M059J (cell line): ENCODE measurements around the gene NME3. TPM values are rescaled to one million over a fixed set of nuclear protein-coding genes. Genes with fewer than 3 reads are reported as not detected.

Experiments
- DNase-seq: peaks from one replicate; pipeline ENCODE4 v3.0.0-alpha.2; 2012; ENCODE audit warnings: low read depth
- total RNA-seq: library from RNA; depleted of rRNA; stranded (reverse); fragments of >200 nt; shearing (Covaris generic); gene quantifications from 2 replicates; pipeline ENCODE4 v1.2.3, GENCODE V29; 2014

NME3 gene
- total RNA-seq, 1 experiment from 2014 or later = not detected

DNA sequence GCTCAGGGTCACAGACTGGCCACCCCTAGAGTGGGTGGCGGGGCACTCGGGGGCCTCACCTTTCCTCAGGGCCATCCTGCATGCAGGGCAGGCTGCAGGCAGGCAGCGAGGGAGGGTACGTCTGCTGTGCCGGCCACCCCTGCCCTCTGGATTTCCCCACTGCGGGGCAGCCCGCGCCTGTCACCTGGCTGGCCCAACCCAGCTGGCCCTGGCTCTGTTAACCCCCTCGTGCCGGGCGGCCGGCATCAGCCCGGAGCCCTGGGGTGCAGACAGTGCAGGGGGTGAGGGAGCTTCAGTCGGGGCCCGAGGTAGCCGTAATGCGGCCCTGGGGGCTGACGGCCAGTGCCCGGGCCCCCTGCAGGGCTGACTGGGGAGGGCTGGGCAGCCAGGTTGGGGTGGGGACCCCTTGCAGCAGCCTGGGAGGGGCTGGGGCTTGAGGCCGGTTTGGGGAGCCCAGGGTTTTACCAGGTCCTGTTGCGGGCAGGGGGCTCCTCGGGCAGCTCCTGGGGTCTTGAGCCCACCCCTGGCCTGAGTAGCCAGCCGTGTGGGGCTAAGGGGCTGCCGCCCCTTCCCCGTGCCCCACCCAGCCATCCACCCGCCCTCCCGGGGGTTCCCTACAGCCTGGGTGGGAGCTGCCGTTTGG, 22.4 kb upstream of the NME3 start, which contains the start of gene IGFALS:
Gene IGFALS, minus strand, starts transcription at position 128 of the 643 bp plus-strand sequence. Its CDS starts 53 bp downstream, at position 75.
- DNase-seq = no peak

DNA sequence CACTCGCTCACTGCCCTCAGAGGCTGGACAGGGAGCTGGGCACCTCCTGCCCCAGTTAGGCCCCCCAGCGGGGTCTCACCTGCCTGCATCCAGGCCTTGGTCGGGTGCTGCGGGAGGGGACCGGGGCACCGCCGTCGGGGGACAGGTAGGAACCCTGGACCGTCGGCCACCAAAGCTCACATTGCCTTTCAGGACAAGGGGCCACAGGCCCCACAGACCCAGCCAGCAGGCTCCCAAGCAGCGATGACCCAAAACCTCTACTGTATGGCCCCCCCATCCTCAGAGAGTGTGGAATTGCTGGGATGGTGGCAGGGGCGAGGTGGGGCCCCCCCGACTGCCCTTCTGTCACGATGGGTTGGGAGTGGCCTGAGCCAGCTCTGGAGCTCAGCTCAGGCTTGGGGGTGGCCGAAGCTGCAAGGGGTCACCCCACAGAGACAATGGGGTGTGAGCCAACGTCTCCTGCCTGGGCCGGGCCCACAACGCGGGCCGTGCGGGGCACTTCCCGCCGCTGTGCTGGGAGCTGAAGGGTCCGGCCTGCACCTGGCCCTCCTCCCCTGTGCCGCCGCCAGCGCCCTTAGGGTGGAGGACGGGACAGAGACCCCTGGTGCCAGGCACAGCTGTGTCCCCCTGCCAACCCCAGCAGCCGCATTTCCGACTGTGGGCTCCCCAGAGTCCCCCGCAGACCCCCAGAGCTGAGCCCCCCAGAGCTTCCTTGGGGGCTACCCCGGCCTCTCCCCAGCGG, 21.7 kb upstream of the NME3 start:
- no peak for DNase-seq

DNA sequence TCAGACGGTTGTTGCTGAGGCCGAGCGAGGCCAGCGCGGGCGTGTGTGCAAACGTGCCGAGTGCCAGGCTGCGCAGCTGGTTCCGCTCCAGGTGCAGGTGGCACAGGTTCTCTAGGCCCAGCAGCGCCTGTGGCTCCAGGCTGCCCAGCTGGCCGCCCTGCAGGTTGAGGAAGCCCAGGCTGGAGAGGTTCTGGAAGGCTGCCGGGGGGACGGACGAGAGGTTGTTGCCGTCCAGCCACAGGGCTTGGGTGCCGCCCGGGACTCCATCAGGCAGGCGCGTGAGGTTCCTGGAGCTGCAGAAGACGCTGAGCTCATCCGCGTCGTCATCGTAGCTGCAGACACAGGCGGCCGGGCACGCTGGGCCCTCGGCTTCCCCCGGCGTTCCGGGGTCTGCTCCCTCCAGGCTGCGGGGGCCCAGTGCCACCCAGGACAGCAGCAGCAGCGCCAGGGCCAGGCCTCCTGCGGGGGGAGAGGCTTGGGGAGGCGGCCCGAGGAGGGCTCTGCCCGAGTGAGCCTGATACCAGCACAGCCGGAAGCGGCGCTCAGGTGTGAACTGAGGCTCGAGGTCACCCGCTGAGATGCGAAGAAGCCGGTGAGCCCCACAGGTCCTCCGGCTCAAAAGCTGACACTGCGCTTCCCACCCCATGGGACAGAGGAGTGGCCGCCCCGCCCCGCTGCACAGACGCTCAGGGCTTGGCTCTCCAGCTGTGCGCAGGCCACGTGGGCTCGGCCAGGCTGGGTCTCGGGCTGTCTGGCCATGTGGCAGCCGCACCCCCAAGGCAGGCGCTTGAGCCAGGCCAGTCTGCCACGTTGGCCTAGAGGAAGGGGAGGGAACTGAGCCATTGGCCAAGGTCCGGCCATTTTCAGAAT, 20.8 kb upstream of the NME3 start:
- no peak for DNase-seq

DNA sequence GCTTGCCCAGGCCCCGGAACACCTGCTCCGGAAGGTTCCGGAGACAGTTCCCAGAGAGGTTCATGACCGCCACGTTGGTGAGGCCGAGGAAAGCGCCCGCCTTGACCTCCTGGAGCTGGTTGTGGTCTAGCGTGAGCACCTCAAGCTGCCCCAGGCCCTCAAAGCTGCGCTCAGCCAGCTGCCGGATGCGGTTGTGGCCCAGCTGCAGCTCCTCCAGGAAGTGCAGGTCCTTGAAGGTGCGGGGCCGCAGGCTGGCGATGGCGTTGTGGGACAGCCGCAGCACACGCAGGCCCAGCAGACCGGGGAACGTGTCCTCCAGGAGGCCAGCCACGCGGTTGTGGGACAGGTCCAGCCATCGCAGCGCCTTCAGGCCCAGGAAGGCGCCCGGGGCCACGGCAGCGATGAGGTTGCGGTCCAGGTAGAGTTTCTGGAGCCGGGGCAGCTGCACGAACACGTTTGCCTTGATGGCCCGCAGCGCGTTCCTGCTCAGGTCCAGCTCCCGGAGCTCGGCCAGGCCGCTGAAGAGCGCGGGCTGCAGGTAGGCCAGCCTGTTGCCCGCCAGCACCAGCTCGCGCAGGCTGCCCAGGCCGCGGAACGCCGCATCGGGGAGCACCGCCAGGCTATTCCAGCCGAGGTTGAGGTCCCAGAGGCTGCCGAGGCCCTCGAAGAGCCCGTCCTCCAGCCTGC, 20.1 kb upstream of the NME3 start:
- no peak for DNase-seq

DNA sequence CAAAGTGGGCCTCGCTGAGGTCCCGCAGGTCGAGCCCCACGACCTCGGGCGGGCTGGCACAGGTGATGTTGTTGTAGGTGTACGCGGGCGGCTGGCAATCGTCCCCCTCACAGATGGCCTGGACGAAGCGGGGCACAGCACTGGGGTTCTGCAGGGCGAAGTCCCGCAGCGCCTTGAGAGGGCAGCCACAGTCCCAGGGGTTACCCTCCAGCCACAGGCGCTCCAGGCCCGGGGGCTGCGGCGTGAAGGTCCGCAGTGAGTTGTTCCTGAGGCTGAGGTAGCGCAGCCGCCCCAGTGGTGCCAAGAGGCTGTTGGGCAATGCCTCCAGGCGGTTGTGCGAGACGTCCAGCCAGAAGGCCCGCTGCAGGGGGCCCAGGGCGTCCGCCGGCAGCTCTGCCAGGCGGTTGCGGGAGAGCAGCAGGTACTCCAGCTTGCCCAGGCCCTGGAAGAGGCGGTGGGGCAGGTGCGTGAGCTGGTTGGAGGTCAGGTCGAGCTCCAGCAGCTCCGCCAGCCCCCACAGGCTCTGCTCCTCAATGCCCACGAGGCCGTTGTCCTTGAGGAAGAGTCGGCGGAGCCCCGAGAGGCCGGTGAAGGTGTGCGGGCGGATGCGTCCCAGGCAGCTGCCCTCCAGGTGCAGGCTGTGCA, 19.4 kb upstream of the NME3 start:
- no peak for DNase-seq

DNA sequence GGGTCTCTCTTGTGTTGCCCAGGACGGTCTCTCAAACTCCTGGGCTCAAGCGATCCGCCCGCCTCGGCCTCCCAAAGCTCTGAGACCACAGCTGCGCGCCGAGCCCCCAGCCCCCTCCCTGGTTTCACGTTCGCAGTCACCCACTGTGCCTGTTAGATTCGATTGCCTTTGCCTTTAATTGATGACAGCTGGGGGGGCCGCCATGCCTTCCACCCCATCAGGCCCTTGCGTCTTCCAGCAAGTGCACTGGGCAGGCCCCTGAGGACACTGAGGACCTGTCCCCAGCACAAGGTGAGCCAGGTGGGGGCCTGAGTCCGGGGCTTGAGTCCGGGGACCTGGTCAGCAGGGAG, 18.9 kb upstream of the NME3 start:
- DNase-seq = no peak

DNA sequence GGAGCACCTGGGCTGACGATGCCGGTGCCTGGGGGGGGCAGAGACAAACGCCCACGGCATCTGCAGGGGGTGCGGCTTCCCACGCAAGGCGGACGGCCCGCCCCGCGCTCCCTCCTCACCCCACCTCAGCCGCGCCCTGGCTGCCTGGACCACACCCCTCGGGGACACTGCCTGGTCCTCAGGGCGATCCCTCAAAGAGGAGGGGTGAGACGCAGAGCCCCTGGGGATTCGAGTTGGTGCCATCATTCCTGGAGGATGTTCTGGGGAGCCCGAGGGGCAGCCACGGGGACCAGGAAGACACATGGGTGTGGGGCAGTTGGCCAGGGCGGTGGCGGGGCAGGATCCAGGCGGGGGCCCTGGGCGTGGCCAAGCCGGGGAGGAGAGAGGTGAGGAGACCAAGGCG, 18.3 kb upstream of the NME3 start:
- DNase-seq = no peak

DNA sequence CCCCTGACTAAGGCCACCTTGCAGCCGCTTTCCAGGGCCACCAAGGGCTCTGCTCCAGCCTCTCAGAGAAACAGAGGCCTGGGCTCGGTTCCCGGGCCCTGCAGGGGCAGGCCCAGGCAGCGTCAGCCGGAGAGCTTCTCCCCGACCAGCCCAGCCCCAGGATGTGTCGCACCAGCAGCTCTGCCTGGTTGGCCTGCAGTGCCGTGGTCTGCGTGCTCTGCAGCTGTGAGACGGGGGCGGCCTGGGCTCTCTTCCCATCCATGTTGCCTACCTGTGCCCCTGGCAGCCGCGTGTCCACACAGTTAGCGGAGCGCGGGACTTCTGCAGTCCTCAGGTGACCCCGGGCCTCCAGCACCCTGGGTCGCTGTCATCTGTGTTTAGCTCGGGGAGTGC, 17.4 kb upstream of the NME3 start:
- DNase-seq = no peak

DNA sequence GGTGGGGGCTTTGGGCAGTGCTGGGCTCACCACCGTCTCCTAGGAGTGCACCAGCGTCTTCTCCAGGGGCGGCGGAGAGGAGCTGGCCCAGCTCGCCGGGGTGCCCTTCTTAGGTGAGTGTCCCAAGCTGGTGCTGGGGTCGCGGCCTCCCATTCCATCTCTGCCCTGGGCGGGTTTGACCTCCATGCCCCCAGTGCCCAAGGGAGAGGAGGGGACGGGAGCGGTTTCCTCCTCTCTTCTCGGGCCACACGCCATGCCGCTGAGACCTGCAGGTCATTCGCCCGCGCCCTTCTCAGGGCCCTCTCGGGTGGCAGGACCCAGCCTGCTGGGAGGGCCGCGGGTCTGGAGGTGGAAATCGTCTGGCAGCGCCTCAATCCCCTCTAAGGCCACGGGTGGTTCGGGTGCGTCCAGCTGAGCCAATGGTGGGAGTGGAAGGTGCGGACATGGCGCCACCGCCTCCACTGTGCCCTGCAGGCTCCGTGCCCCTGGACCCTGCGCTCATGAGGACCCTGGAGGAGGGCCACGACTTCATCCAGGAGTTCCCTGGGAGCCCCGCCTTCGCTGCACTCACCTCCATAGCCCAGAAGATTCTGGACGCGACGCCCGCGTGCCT, 16.9 kb upstream of the NME3 start:
- DNase-seq = no peak

DNA sequence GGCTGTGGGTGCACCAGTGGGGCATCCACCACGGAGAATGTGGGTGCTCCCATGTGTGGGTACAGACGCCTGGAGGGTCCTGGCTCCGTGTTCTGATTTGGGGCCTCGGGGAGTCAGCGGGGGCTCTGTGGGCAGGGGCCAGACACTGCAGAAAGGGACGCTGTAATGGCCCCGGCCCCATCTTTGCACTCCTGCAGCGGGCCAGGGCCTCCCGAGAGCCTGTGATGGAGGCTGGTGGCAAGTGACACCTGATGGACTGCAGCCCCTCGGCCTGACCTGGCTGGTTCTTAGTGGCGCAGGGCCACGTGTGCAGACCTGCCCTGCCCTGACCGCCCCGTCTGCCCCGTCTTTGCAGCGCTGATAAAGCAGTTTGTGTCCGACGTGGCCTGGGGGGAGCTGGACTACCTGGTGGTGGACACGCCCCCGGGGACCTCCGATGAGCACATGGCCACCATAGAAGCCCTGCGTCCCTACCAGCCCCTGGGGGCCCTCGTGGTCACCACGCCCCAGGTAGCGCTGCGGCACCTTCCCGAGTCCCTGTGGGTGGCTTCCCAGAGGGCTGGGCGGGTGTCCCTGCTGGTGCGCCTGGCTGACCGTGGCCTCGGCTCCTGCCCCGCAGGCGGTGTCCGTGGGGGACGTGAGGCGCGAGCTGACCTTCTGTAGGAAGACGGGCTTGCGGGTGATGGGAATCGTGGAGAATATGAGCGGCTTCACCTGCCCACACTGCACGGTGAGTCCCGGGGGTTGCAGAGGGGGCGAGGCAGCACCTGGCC, 16.2 kb upstream of the NME3 start:
- DNase-seq = no peak

DNA sequence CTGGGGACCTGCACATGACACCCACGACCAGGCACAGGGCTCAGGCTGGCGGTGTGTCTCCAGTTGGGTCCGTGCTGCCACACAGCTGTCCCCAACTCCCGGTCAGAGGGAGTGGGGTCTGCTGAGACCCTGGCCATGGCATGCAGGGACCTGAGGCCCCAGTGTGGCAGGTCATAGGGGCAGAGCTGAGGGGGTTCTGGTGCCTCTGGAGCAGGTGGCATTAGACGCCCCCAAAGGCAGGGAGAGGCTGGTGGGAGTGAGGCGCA, 15.6 kb upstream of the NME3 start:
- no peak for DNase-seq

DNA sequence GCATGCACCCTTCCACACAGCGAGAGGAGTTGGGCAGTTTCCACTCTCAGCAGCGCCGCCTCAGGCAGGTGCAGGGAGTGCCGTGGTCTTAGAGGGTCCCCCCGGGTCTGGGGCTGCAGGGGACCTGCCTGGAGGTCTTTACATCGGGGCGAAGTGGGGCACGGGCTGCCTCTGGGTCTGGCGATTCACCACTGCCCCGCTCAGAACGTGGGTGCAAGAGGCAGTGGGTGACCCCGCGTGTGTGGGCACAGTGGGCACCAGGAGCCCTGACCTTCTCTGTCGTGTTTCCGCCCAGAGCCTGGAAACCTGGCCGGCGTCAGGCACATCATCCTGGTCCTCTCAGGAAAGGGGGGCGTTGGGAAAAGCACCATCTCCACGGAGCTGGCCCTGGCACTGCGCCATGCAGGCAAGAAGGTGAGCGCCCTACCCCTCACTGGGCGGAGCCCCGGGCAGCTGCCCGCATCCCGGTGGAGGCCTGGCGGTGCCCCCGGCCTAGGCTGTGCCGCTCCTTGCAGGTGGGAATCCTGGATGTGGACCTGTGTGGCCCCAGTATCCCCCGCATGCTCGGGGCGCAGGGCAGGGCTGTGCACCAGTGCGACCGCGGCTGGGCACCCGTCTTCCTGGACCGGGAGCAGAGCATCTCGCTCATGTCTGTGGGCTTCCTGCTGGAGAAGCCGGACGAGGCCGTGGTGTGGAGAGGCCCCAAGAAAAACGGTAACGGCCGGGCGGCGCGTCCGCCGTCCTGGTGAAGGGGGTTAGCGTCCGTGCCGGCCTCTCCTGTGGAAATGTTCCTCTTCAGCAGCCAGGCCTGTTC, 15.1 kb upstream of the NME3 start:
- DNase-seq = no peak

DNA sequence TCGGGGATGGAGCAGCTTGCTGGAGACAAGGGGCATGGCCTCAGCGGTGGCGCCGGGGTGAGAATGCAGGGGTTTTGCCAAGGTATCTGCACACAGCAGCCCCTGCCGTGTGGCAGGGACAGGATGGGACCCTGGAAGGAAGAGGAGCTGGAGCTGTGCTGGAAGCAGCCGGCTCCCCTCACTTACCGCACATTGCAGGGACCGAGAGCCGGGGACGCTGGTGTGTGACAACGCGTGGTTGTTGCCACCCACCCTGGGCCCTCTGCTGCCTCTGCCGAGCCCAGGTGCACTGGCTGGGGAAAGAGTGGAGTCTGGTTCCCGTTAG, 14.5 kb upstream of the NME3 start:
- no peak for DNase-seq

DNA sequence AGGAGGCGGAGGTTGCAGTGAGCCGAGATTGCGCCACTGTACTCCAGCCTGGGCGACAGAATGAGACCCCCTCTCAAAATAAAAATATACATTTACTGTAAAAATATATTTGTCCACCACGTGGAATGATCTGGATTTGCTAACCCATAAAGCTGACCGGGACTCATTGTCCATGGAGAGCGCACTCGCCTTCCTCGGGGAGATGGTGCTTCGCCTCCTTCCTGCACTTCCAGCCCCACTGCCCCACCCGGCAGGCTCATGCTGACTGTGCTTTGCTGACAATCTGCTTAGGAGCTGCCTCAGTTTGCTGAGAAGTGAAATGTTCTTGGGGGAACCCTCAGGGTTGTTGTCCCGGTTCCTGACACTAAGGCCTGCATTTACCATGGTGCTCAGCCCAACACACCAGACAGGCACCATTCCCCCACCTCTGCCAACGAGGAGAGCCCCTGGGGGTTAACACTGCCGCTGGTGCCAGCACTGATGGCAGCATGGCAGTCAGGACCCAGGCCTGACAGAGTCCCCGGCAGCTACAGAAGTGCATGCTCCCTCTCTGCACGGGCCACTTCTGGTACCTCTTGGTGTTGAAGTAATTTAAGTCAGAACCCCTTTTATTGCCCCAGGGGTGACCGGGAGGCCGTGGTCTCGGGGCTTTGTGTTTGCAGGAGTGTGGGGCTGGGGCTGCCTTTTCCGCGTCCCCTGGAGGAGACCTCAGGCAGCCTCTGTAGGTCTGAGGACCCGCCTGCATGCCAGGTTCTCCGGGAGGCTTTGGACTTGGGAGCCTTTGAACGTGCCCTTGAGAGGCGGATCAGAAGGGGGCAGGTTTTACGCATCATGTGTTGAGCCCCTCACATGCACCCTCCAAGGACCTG, 13.9 kb upstream of the NME3 start:
- DNase-seq = no peak

DNA sequence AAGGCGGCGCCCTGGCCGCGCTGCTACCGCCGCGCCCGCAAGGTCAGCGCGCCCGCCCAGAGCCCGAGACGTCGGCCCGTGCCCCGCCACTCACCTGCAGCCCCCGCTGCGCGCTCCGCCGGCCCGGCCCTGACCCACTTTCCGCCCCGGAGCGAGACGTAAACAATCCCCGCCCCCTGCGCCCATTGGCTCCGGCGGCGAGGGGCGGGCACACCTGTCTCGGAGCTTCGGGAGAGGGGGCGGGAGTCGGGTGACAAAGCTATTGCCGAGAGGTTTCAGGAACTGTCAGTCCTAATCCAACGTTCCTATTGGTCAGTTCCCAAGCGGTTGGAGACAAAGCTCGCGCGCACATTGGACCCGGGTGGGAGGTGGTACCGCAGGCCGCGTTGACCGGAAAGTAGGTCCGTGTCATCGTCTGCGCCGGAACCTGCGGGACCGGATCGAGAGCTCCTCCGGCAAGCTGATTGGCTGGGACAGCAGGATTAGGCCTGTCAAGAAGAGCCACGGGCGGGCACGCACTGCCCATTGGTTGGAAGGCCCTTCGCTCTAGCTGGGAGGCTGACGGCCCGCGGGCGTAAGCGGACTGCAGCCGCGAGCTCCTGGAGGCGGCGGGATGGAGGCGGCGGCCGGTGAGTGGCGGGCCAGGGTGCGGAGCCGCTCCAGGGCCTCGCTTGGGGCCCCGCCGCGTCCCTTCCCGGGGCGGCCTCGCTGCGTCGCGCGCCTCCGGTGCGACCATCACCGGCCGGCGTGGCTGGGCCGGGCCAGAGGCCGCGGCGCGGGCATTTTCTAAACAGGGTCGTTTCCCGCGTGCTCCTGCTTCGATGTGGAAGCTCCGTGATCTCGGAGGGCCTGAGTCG, 11.3 kb upstream of the NME3 start, which contains the start of the genes NUBP2 and SPSB3:
Gene NUBP2, plus strand, starts transcription at position 553 of the 857 bp plus-strand sequence. Its CDS starts 61 bp downstream, at position 614.
Gene SPSB3, minus strand, starts transcription at position 164 of the 857 bp plus-strand sequence. CDS start 1,088 bp downstream, outside the sequence.
- DNase-seq = peak; percentile 100

DNA sequence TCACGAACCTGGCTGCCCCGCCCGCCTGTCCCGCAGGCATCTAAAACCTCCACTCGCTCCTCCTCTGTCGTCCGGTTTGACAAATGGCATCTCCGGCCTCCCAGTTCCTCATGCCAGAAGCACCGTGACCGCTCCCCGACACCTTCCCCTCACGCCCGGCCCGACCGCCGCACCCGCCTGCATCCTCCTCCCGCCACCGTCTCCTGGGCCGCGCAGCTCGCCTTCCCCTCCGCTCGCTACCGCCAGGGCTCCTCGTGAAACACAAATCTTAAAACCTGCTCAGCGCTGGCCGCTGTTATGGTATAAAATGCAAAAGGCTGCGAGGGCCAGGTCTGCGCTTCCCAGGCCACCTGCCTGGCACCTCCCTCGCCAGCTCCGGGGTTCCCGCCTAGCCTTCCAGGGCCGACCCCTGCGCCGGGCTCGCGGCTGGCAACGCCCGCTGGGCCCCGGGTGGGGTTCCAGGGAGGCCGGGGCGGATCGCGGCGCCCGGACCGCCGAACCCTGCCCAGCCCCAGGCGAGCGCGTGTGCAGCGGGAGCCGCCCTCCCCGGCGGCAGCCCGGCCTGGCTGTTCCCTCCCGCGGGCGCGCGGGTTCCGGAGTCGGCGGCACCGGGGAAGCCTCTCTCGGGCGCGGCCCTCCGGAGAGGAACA, 10.5 kb upstream of the NME3 start:
- DNase-seq = peak; percentile 29

DNA sequence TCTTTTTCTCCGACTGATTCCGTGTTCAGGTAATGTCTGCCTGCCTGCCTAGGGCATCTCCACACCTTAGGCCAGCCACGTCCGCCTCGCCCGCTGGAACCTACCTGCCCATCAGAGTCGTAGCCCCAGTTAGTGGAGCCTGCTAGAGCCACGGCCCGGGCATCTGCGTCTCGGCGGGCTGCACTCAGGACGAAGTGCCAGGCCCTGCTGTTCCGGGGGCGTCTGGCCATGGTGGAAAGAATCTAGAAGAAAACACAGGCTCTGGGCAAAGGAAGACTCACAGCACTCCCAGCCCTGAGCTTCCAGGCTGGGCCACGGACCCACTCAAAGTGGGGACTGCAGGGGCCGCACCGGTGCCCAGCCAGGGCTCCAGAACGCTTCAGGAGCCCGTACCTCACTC, 9.9 kb upstream of the NME3 start:
- no peak for DNase-seq
